GM06990 (cell line): ENCODE measurements around the gene XKR7.
"Not testable (repeated sequence)": the region's sequence is repeated elsewhere in the genome, so short reads cannot be mapped to it uniquely, and the experiment has no call there.

Source experiments
- DNase-seq: peaks from one replicate; pipeline ENCODE4 v3.0.0-alpha.2; 2011; ENCODE audit not compliant: insufficient read length; ENCODE audit errors: extremely low read depth
- H3K27me3 ChIP-seq: replicated peaks from 2 replicates; pipeline ENCODE4 v1.6.0; 2011; ENCODE audit warnings: low read length; ENCODE audit not compliant: control insufficient read depth, insufficient read depth
- H3K36me3 ChIP-seq: 2 replicates; pipeline ENCODE4 v1.5.1; 2011; ENCODE audit warnings: low read length; ENCODE audit not compliant: control insufficient read depth, insufficient read depth
- H3K4me3 ChIP-seq: replicated peaks from 2 replicates; pipeline ENCODE4 v1.5.1; 2011; ENCODE audit warnings: low read depth, mild to moderate bottlenecking, control low read depth, low read length
- TF ChIP-seq, protein P1 (sequence below): IDR thresholded peaks from 2 replicates; pipeline ENCODE4 v1.5.1; 2011; ENCODE audit warnings: low read length, control low read depth, mild to moderate bottlenecking, inconsistent platforms; ENCODE audit not compliant: insufficient read depth, poor library complexity, severe bottlenecking

The XKR7 gene

GRCh38 chr20:31926493-31926892 lies 41.5 kb upstream of the XKR7 start:
- no peak overlapping the region for H3K4me3 ChIP-seq
- TF ChIP-seq, protein P1, sequence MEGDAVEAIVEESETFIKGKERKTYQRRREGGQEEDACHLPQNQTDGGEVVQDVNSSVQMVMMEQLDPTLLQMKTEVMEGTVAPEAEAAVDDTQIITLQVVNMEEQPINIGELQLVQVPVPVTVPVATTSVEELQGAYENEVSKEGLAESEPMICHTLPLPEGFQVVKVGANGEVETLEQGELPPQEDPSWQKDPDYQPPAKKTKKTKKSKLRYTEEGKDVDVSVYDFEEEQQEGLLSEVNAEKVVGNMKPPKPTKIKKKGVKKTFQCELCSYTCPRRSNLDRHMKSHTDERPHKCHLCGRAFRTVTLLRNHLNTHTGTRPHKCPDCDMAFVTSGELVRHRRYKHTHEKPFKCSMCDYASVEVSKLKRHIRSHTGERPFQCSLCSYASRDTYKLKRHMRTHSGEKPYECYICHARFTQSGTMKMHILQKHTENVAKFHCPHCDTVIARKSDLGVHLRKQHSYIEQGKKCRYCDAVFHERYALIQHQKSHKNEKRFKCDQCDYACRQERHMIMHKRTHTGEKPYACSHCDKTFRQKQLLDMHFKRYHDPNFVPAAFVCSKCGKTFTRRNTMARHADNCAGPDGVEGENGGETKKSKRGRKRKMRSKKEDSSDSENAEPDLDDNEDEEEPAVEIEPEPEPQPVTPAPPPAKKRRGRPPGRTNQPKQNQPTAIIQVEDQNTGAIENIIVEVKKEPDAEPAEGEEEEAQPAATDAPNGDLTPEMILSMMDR, result no peak
- DNase-seq, result no peak
- H3K27me3 ChIP-seq, result no peaks in the 10 kb centered on the region; the same call in 1 of the 2 replicates
- H3K36me3 ChIP-seq, result no peaks in the 10 kb centered on the region

- H3K27me3 ChIP-seq, result no peaks in the 10 kb centered on the region; the same call in 1 of the 2 replicates
- TF ChIP-seq, protein P1, result no peak
- no peak overlapping the region for H3K4me3 ChIP-seq
- no peak for DNase-seq
- no peaks in the 10 kb centered on the region for H3K36me3 ChIP-seq
These were observed 40.3 kb upstream of the XKR7 start for GRCh38 chr20:31927627-31928159.

DNA sequence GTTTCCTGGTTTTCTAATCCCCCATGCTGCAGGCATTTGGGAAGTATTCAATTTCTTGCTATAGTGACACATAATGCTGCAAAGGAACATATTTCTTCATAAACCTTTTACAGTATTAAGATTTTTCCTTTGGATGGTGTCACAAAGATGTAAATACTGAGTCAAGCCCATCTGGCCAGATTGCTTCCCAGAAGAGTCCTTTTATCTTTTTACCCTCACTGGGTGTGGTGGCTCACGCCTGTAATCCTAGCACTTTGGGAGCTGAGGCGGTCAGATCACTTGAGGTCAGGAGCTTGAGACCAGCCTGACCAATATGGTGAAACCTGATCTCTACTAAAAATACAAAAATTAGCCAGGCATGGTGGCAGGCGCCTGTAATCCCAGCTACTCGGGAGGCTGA lies 38.3 kb upstream of the XKR7 start:
- not testable (repeated sequence) for H3K36me3 ChIP-seq, H3K27me3 ChIP-seq, DNase-seq, H3K4me3 ChIP-seq

DNA sequence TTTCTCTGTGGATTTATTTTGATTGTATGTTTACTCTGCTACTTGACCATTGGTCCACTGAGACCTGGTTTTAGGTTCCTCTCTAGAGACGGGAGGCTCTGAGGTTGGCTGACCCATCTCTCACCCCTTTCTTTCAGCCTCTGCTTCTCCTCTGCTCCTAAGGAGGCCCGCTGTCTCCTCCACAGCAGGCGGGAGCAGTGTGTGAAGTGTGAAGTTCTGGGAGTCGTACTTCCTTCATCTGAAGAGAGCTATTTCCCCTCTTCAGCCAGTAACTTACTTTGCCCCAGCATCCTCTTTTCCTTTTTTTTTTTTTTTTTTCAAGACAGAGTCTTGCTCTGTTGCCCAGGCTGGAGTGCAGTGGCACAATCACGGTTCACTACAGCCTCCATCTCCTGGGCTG lies 37.2 kb upstream of the XKR7 start:
- Histone ChIP-seq H3K36me3 (no peaks in the 10 kb centered on the region), H3K4me3 (no peak overlapping the region), H3K27me3 (no peaks in the 10 kb centered on the region)
- no peak for DNase-seq
- TF ChIP-seq, protein P1, result no peak

DNA sequence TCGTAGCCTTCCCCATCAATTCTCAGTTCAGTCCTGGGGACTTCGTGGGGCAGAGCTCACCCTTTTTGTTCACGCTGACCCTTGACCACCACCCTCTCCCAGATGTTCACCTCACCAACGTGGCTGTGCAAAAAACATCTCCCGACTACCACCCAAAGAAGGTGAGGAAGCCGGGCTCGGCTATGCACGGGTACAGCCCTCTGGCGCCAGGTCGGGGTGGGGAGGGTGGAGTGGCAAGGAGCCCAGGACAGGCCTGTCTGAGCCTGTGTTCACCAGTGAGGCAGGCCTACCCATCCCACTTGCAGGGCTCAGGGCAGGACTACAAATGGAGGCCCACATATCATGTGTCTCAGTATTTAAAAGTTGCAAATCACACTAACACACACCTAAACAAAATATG lies 34.3 kb upstream of the XKR7 start:
- H3K4me3 ChIP-seq, result no peak overlapping the region
- no peak for DNase-seq
- no peaks in the 10 kb centered on the region for H3K27me3 ChIP-seq
- no peaks in the 10 kb centered on the region for H3K36me3 ChIP-seq
- TF ChIP-seq, protein P1, result no peak

GRCh38 chr20:31934491-31934890 lies 33.5 kb upstream of the XKR7 start:
- H3K4me3 ChIP-seq, result no peak overlapping the region
- TF ChIP-seq, protein P1, result no peak
- DNase-seq, result no peak
- H3K36me3 ChIP-seq, result no peaks in the 10 kb centered on the region
- H3K27me3 ChIP-seq, result no peaks in the 10 kb centered on the region
